Measurements from ENCODE around the gene OR52I1. TPM values are rescaled to one million over a fixed set of nuclear protein-coding genes. Genes with fewer than 3 reads are reported as not detected.

OR52I1 gene
- total RNA-seq: not detected
- total RNA-seq (2013): not detected

- ATAC-seq (no peak), DNase-seq (no peak)
- 100% methylated on average over 1 of the region's 1 CpG for WGBS (ENCODE audit: insufficient coverage)
- Mint-ChIP-seq H3K4me1 (peaks cover 0 to 4% of the 10 kb centered on the region in 2 donors), H3K4me3 (no peak within 1 kb of the TSS), H3K27me3 (ENCODE audit: low read depth in 2 of 2) (no peaks in the 10 kb centered on the region), H3K9me3 (no peaks in the 10 kb centered on the region), H3K36me3 (peaks cover 5% of the 10 kb centered on the region), H3K27ac (no peak within 1 kb of the TSS)
- Histone ChIP-seq H3K4me1 (ENCODE audit: control insufficient read depth, insufficient read depth, low read length) (no peaks in the 10 kb centered on the region), H3K27me3 (ENCODE audit: control insufficient read depth, insufficient read depth, low read length) (no peaks in the 10 kb centered on the region), H3K4me3 (ENCODE audit: low read length) (no peak within 1 kb of the TSS), H3K36me3 (ENCODE audit: control insufficient read depth, insufficient read depth, low read length) (peaks cover 8% of the 10 kb centered on the region), H3K27ac (ENCODE audit: low read length) (no peak within 1 kb of the TSS), H3K9me3 (ENCODE audit: control insufficient read depth, insufficient read depth, low read length) (no peaks in the 10 kb centered on the region)
- intact Hi-C loops (cut with micrococcal nuclease): no loop called here
- no peak for TF ChIP-seq CTCF (IDR thresholded peaks at IDR 0.05)
Observed at GRCh38 chr11:4593739-4594138, at the start of gene OR52I1. TSS of gene OR52I1 (plus strand) at chr11:4594039. CDS start at chr11:4594039, 0 bp downstream.

DNA sequence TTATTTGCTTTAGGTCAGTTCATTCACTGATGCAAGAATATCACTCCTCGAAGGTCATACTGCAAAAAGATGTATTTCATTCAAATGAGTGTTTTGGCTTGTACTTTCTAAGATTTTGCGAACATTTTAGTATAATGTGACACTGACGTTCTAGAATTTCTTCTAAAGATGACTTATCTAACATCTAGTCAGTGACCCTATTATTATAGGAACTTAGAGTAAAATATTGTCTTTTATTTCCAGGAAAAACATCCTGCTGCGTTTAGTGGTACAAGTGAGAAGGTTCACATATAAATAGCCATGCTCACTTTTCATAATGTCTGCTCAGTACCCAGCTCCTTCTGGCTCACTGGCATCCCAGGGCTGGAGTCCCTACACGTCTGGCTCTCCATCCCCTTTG, 48.9 kb upstream of the OR52I1 start, which contains the start of gene OR52M1:
Gene OR52M1 (plus strand): TSS at position 301 of the 400 bp plus-strand sequence. CDS start 0 bp downstream, at position 301.
- no peak for TF ChIP-seq CTCF (IDR thresholded peaks at IDR 0.05)
- intact Hi-C loops (cut with micrococcal nuclease): no loop called here
- ATAC-seq: no peak
- no peaks in the 10 kb centered on the region for H3K9me3 Mint-ChIP-seq
- no peaks in the 10 kb centered on the region for H3K36me3 ChIP-seq (ENCODE audit: control insufficient read depth, insufficient read depth, low read length)
- H3K4me1 Mint-ChIP-seq: no peaks in the 10 kb centered on the region
- WGBS (ENCODE audit: insufficient coverage): 93% methylated on average over 2 of the region's 5 CpGs
- no peaks in the 10 kb centered on the region for H3K36me3 Mint-ChIP-seq
- DNase-seq: no peak
- no peak within 1 kb of the TSS for H3K4me3 Mint-ChIP-seq
- H3K27me3 Mint-ChIP-seq (ENCODE audit: low read depth in 2 of 2): peaks cover 11 to 19% of the 10 kb centered on the region in 2 donors
- H3K27me3 ChIP-seq (ENCODE audit: control insufficient read depth, insufficient read depth, low read length): no peaks in the 10 kb centered on the region
- no peak within 1 kb of the TSS for H3K4me3 ChIP-seq (ENCODE audit: low read length)
- H3K27ac Mint-ChIP-seq: no peak within 1 kb of the TSS
- H3K9me3 ChIP-seq (ENCODE audit: control insufficient read depth, insufficient read depth, low read length): no peaks in the 10 kb centered on the region
- no peaks in the 10 kb centered on the region for H3K4me1 ChIP-seq (ENCODE audit: control insufficient read depth, insufficient read depth, low read length)
- no peak within 1 kb of the TSS for H3K27ac ChIP-seq (ENCODE audit: low read length)

GRCh38 chr11:4546878-4547277, 47.0 kb upstream of the OR52I1 start:
- no peaks in the 10 kb centered on the region for H3K27me3 ChIP-seq (ENCODE audit: control insufficient read depth, insufficient read depth, low read length)
- no peak overlapping the region for H3K27ac ChIP-seq (ENCODE audit: low read length)
- WGBS (ENCODE audit: insufficient coverage): no CpG with 5 or more reads among the region's 1 CpG
- Mint-ChIP-seq H3K4me3 (no peak overlapping the region), H3K9me3 (no peaks in the 10 kb centered on the region), H3K4me1 (no peaks in the 10 kb centered on the region), H3K36me3 (no peaks in the 10 kb centered on the region), H3K27ac (no peak overlapping the region), H3K27me3 (ENCODE audit: low read depth in 2 of 2) (peaks cover 11 to 20% of the 10 kb centered on the region in 2 donors)
- DNase-seq: no peak
- ATAC-seq: no peak
- intact Hi-C loops (cut with micrococcal nuclease): no loop called here
- no peak overlapping the region for H3K4me3 ChIP-seq (ENCODE audit: low read length)
- TF ChIP-seq CTCF (IDR thresholded peaks at IDR 0.05): no peak
- no peaks in the 10 kb centered on the region for H3K4me1 ChIP-seq (ENCODE audit: control insufficient read depth, insufficient read depth, low read length)
- no peaks in the 10 kb centered on the region for H3K36me3 ChIP-seq (ENCODE audit: control insufficient read depth, insufficient read depth, low read length)
- peaks cover 3% of the 10 kb centered on the region for H3K9me3 ChIP-seq (ENCODE audit: control insufficient read depth, insufficient read depth, low read length)

DNA sequence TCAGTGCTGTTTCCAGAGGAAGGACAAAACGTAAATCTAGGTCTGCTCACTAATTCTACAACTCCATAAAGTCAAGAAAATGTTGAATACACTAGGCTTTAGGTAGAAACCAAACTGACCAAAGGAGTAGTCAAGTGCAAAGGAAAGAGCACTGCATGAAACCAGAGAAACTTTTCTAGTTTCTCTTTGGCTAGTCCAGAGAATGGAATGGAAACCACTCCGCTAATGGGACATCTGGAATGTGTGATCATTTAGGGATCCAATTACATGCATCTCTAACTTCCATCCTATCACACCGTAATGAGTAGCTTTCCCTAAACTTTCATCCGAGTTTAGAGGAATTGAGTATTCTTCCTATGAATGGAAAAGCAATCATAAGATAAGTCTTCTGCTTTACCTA, 46.4 kb upstream of the OR52I1 start:
- Mint-ChIP-seq H3K27ac (no peak overlapping the region), H3K4me3 (no peak overlapping the region), H3K9me3 (no peaks in the 10 kb centered on the region), H3K4me1 (no peaks in the 10 kb centered on the region), H3K27me3 (ENCODE audit: low read depth in 2 of 2) (peaks cover 11 to 18% of the 10 kb centered on the region in 2 donors), H3K36me3 (no peaks in the 10 kb centered on the region)
- TF ChIP-seq CTCF (IDR thresholded peaks at IDR 0.05): no peak
- H3K36me3 ChIP-seq (ENCODE audit: control insufficient read depth, insufficient read depth, low read length): no peaks in the 10 kb centered on the region
- 75% methylated on average over 2 of the region's 4 CpGs for WGBS (ENCODE audit: insufficient coverage)
- ATAC-seq (no peak), DNase-seq (no peak)
- H3K27ac ChIP-seq (ENCODE audit: low read length): no peak overlapping the region
- H3K4me3 ChIP-seq (ENCODE audit: low read length): no peak overlapping the region
- H3K27me3 ChIP-seq (ENCODE audit: control insufficient read depth, insufficient read depth, low read length): no peaks in the 10 kb centered on the region
- intact Hi-C loops (cut with micrococcal nuclease): no loop called here
- no peaks in the 10 kb centered on the region for H3K4me1 ChIP-seq (ENCODE audit: control insufficient read depth, insufficient read depth, low read length)
- peaks cover 3% of the 10 kb centered on the region for H3K9me3 ChIP-seq (ENCODE audit: control insufficient read depth, insufficient read depth, low read length)
